DMS79 (cell line): ENCODE measurements around the gene MADD.
"Not testable (repeated sequence)": the region's sequence is repeated elsewhere in the genome, so short reads cannot be mapped to it uniquely, and the experiment has no call there.

Experiments used
- DNase-seq: peaks from one replicate; lab custom pipeline; 2025; lab: John Stamatoyannopoulos, UW

The MADD gene

GRCh38 chr11:47274495-47275235, 4.7 kb downstream of the MADD start:
- no peak for DNase-seq

- DNase-seq: no peak
These were observed 7.0 kb downstream of the MADD start for GRCh38 chr11:47276923-47277322.

- no peak for DNase-seq
These were observed 8.1 kb downstream of the MADD start for GRCh38 chr11:47278058-47278457.

- no peak for DNase-seq
These were observed 8.8 kb downstream of the MADD start for GRCh38 chr11:47278769-47279168.

- DNase-seq: no peak
These were observed 10.2 kb downstream of the MADD start for GRCh38 chr11:47280099-47280498.

GRCh38 chr11:47280860-47281259, 10.9 kb downstream of the MADD start:
- no peak for DNase-seq

- no peak for DNase-seq
These were observed 12.5 kb downstream of the MADD start for GRCh38 chr11:47282462-47282861.

- DNase-seq: no peak
These were observed 14.2 kb downstream of the MADD start for GRCh38 chr11:47284151-47284550.

- DNase-seq: no peak
These were observed 16.2 kb downstream of the MADD start for GRCh38 chr11:47285969-47286770.

GRCh38 chr11:47288066-47288465, 18.1 kb downstream of the MADD start:
- no peak for DNase-seq

- DNase-seq: no peak
These were observed 19.9 kb downstream of the MADD start for GRCh38 chr11:47289856-47290255.

GRCh38 chr11:47295385-47295784, 25.5 kb downstream of the MADD start:
- DNase-seq: no peak

- peak; percentile 68 for DNase-seq
These were observed 26.1 kb downstream of the MADD start for GRCh38 chr11:47296045-47296444.

- no peak for DNase-seq
These were observed 29.1 kb downstream of the MADD start for GRCh38 chr11:47299078-47299477.

GRCh38 chr11:47302853-47303252, 32.9 kb downstream of the MADD start:
- no peak for DNase-seq

- peak; percentile 5 for DNase-seq
These were observed 36.0 kb downstream of the MADD start for GRCh38 chr11:47305734-47306483.

- DNase-seq: no peak
These were observed 36.5 kb downstream of the MADD start for GRCh38 chr11:47306484-47306844.

GRCh38 chr11:47308050-47308823, 38.3 kb downstream of the MADD start:
- DNase-seq: peak; percentile 57

- no peak for DNase-seq
These were observed 45.1 kb downstream of the MADD start for GRCh38 chr11:47314992-47315391.

GRCh38 chr11:47316501-47316900, 46.6 kb downstream of the MADD start:
- not testable (repeated sequence) for DNase-seq

- no peak for DNase-seq
These were observed 47.3 kb downstream of the MADD start for GRCh38 chr11:47317064-47317828.
